Retinal pigment epithelial cell (primary cell): Measurements from ENCODE around the gene MICOS13.

Source experiments
- DNase-seq: peaks from one replicate; pipeline ENCODE4 v3.0.0-alpha.2; 2010; ENCODE audit warnings: low read depth
- H3K4me3 ChIP-seq: 2 replicates; pipeline ENCODE4 v1.5.1; 2011; ENCODE audit warnings: mild to moderate bottlenecking, low read length, control low read depth, moderate library complexity
- CTCF ChIP-seq: conservative IDR thresholded peaks from 2 replicates; pipeline ENCODE4 v1.5.1; 2011; ENCODE audit warnings: low read depth, low read length, control low read depth, inconsistent platforms

The MICOS13 gene

GRCh38 chr19:5684694-5685430 is 4.5 kb upstream of the MICOS13 start:
- no peak for TF ChIP-seq CTCF
- no peak for DNase-seq
- no peak overlapping the region for H3K4me3 ChIP-seq

- no peak for DNase-seq
- no peak overlapping the region for H3K4me3 ChIP-seq
- no peak for TF ChIP-seq CTCF
Observed at GRCh38 chr19:5683177-5683886, 3.0 kb upstream of the MICOS13 start.

- H3K4me3 ChIP-seq: no peak overlapping the region
- no peak for DNase-seq
- no peak for TF ChIP-seq CTCF
Observed at GRCh38 chr19:5682107-5682482, 1.8 kb upstream of the MICOS13 start.

- H3K4me3 ChIP-seq: peak overlapping the region; percentile 97
- no peak for TF ChIP-seq CTCF
- no peak for DNase-seq
Observed at GRCh38 chr19:5681391-5682106, 1.2 kb upstream of the MICOS13 start.

GRCh38 chr19:5680084-5680436 is 256 bp downstream of the MICOS13 start:
- no peak for DNase-seq

GRCh38 chr19:5679289-5680083 is 830 bp downstream of the MICOS13 start:
- no peak for TF ChIP-seq CTCF
- H3K4me3 ChIP-seq: peak overlapping the region; percentile 97
- DNase-seq: no peak

More at GRCh38 chr19:5680084-5680436, 256 bp downstream of the MICOS13 start:
- TF ChIP-seq CTCF: no peak
- H3K4me3 ChIP-seq: peak overlapping the region; percentile 97
